HG02763 (cell line): ENCODE results near the gene VSTM4.

Source experiments
- ATAC-seq: cut with Tn5 transposase; IDR thresholded peaks from one replicate; pipeline ENCODE4 v1.9.1; 2021; ENCODE audit warnings: mild to moderate bottlenecking, moderate library complexity; ENCODE audit not compliant: unreplicated experiment

The VSTM4 gene

GRCh38 chr10:48978318-48978717 is 137.0 kb downstream of the VSTM4 start:
- ATAC-seq: no peak

DNA sequence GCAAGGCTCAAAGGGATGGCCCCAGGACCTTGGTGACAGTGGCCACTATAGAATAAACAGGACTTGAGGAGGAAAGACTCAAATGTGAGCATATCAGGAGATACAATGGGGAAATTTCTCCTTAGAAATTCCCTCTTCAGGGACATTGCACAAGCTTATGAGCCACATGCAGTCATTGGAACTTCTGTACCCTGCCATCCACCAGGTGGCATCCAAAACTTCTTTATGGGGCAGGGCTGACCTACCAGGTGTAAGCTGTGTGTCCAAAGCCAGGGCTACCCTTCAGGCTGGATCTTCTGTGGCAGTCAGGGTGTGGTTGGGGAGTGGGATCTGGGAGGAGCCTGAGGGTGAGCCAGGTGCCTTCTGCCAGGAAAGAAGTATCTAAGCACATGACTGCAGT is 139.1 kb downstream of the VSTM4 start:
- no peak for ATAC-seq

DNA sequence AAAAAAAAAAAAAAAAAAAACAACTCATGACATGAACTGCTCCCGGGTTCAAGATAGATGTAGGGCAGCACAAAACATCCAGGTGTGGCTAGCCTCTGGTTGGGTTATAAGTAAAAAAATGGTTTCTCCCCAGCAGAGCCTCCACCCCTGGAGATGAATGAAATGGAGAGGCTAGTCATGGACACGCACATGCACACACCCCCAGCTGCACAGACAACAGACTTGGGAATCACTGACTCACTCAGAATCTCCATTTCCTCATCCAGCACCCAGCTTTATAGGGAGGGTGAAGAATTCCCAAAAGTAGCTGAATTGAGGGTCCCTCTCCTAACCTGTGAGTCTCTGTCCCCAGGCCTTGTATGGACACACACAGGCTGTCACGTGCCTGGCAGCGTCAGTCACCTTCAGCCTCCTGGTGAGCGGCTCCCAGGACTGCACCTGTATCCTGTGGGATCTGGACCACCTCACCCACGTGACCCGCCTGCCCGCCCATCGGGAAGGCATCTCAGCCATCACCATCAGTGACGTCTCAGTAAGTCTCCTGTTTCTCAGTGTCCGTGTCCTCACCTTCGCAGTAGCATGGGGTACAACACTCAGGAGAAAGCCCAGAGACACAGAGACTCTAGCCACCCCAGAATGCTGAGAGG is 140.7 kb downstream of the VSTM4 start:
- ATAC-seq: no peak

GRCh38 chr10:48973065-48973464 is 142.3 kb downstream of the VSTM4 start:
- ATAC-seq: no peak

DNA sequence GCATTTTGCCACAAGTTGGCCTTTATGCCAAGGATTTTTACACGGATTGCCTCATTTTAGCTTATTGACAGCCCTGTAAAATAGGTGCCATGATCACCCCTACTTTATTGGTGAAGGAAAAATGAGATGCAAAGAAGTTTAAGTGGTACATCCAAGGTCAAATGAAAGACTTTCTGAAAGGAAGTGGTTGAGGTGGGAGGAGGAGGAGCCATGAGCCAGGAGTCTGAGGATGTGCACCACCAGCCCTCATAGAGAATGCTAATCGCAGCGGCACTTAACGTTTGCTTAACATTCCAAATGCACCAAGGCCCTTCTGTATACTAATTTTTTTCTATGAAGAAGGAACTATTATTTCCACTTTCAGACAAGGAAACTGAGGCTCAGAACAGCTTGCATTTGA is 144.7 kb downstream of the VSTM4 start:
- no peak for ATAC-seq

- ATAC-seq: no peak
These were observed 145.3 kb downstream of the VSTM4 start for GRCh38 chr10:48970046-48970445.

DNA sequence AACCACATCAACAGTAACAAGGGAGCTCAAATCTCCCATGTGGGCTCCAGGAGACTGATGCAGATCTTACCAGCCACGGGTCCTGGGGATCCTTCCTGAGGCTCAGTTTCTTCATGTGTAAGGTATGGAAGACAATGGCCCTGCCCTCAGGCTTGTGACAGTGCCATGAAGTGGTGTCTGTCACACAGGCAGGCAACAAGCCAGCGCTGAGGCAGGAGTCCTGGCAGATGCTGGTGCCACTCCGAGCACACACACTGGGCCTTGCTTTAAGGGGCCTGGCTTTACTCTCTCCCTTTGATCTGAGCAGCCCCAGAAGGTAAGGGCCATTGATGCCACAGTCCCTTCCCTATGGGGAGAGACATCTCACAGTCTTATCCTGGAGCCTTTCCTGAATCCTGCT is 147.3 kb downstream of the VSTM4 start:
- ATAC-seq: no peak

- ATAC-seq: no peak
These were observed 149.9 kb downstream of the VSTM4 start for GRCh38 chr10:48965460-48965859.
